RWPE1 (cell line): ENCODE data around the gene EYS.

Experiments used
- CTCF ChIA-PET: fragments of 350-600 bp; sonication (Branson Sonifier 250); formaldehyde crosslinking; extraction: SDS; loops from one replicate; lab custom pipeline; 2021; lab: Yijun Ruan, JAX
- POLR2A ChIA-PET: fragments of 400-600 bp; formaldehyde crosslinking; extraction: SDS; loops from one replicate; lab custom pipeline; 2020; ENCODE audit warnings: antibody characterized with exemption; ENCODE audit not compliant: low non-redundant PET; lab: Yijun Ruan, JAX
- DNase-seq: peaks from one replicate; pipeline ENCODE4 v3.0.0; 2012; ENCODE audit warnings: low spot score
- H3K27ac ChIP-seq: fragments of 450-650 bp; 2 replicates; pipeline ENCODE4 v1.5.1; 2017
- CTCF ChIP-seq: fragments of 450-650 bp; conservative IDR thresholded peaks from 2 replicates; pipeline ENCODE4 v1.5.1; 2017; ENCODE audit warnings: low read depth, mild to moderate bottlenecking

EYS gene

GRCh38 chr6:64685401-64685800 is 1021.6 kb downstream of the EYS start:
- H3K27ac ChIP-seq, result no peak overlapping the region
- ChIA-PET CTCF (interaction anchor here (0.6 to 0.7 kb wide), 2 partner anchors 104 to 417 kb away, joined by 3 to 4 read pairs; no protein-coding TSS in a partner anchor), POLR2A (no interaction called here)
- no peak for DNase-seq
- no peak for TF ChIP-seq CTCF

GRCh38 chr6:64683682-64684081 is 1023.3 kb downstream of the EYS start:
- H3K27ac ChIP-seq, result no peak overlapping the region
- ChIA-PET POLR2A (no interaction called here), CTCF (interaction anchor here (0.6 to 0.7 kb wide), 3 partner anchors 21 to 858 kb away, joined by 3 to 4 read pairs (median 3); no protein-coding TSS in a partner anchor)
- DNase-seq, result no peak
- TF ChIP-seq CTCF, result no peak

GRCh38 chr6:64681416-64682160 is 1025.4 kb downstream of the EYS start:
- ChIA-PET POLR2A (no interaction called here), CTCF (no interaction called here)
- no peak overlapping the region for H3K27ac ChIP-seq
- no peak for TF ChIP-seq CTCF
- no peak for DNase-seq

GRCh38 chr6:64680446-64680845 is 1026.6 kb downstream of the EYS start:
- CTCF ChIA-PET, result no interaction called here
- DNase-seq, result no peak
- H3K27ac ChIP-seq, result no peak overlapping the region
- POLR2A ChIA-PET, result no interaction called here
- no peak for TF ChIP-seq CTCF

- DNase-seq, result no peak
- no peak for TF ChIP-seq CTCF
- no peak overlapping the region for H3K27ac ChIP-seq
- CTCF ChIA-PET, result interaction anchor here (0.5 kb wide), 1 partner anchor 1291 kb away, joined by 5 read pairs; no protein-coding TSS in a partner anchor
- POLR2A ChIA-PET, result no interaction called here
Measured at GRCh38 chr6:64679416-64679815, 1027.6 kb downstream of the EYS start.

GRCh38 chr6:64672651-64673050 is 1034.4 kb downstream of the EYS start:
- DNase-seq, result no peak
- H3K27ac ChIP-seq, result no peak overlapping the region
- CTCF ChIA-PET, result no interaction called here
- TF ChIP-seq CTCF, result no peak
- POLR2A ChIA-PET, result no interaction called here
